ENCODE measurements around the gene CD80. TPM values are rescaled to one million over a fixed set of nuclear protein-coding genes. Genes with fewer than 3 reads are reported as not detected.

The CD80 gene
- total and polyA plus RNA-seq, 10 of the 15 experiments (the other 5 are each of a cell fraction or from before 2014, with no cell fraction given): 41.4 to 137 (median 58.1) TPM

GRCh38 chr3:119575507-119575906, 16.1 kb upstream of the CD80 start:
- intact Hi-C loops (cut with micrococcal nuclease; ENCODE audit: unreplicated experiment): no loop called here
- Histone ChIP-seq H4K20me1 (ENCODE audit: control insufficient read depth, insufficient read depth) (no peaks in the 10 kb centered on the region), H3K27me3 (replicated peaks in 1 of 2; ENCODE audit: control insufficient read depth in 2 of 2, insufficient read depth in 2 of 2, low read length in 1 of 2) (no peaks in the 10 kb centered on the region), H3K79me2 (ENCODE audit: control insufficient read depth, insufficient read depth, low read length) (peaks cover 14% of the 10 kb centered on the region), H3K4me1 (ENCODE audit: control insufficient read depth, insufficient read depth, low read length) (peaks cover 1% of the 10 kb centered on the region), H3K4me2 (ENCODE audit: control insufficient read depth, insufficient read depth) (no peak overlapping the region), H3K4me3 (no peak overlapping the region), H2AFZ (ENCODE audit: control insufficient read depth, low read depth, low read length) (no peak overlapping the region; the same call in 1 of the 2 replicates), H3K9me3 (replicated peaks; ENCODE audit: control insufficient read depth, insufficient read depth, low read length) (no peaks in the 10 kb centered on the region), H3K9ac (ENCODE audit: control insufficient read depth, insufficient read depth, low read length) (no peak overlapping the region), H3K36me3 (ENCODE audit: control insufficient read depth in 2 of 2, insufficient read depth in 2 of 2, low read length in 1 of 2) (no peaks in the 10 kb centered on the region), H3K27ac (ENCODE audit: control insufficient read depth, insufficient read depth) (no peak overlapping the region)
- FAIRE-seq (no peak), DNase-seq (ENCODE audit: low read depth, low spot score) (no peak), ATAC-seq (no peak)
- BruUV-seq (replicated peaks): no TSS peak
- in situ Hi-C loops (cut with MboI): no loop called here
- POLR2A ChIA-PET: no interaction called here
- RAD21 ChIA-PET (ENCODE audit: unreplicated experiment): no interaction called here
- CTCF ChIA-PET: interaction anchor here (0.9 kb wide), 1 partner anchor 13 kb away, joined by 3 read pairs; no protein-coding TSS in a partner anchor
- SMC1A ChIA-PET (ENCODE audit: uncharacterized antibody, unreplicated experiment): interaction anchor here (0.6 to 2.6 kb wide), 3 partner anchors 13 to 106 kb away, joined by 3 to 7 read pairs (median 5); no protein-coding TSS in a partner anchor
- TF ChIP-seq ETV6 (conservative IDR thresholded peaks at IDR 0.05 in 1 of 2, IDR thresholded peaks at IDR 0.05 in 1 of 2; ENCODE audit: borderline replicate concordance in 1 of 2, low read depth in 1 of 2) (no peak), ASH2L (IDR thresholded peaks at IDR 0.05; ENCODE audit: borderline replicate concordance, low read depth) (no peak), TCF7 (IDR thresholded peaks at IDR 0.05; ENCODE audit: borderline replicate concordance) (no peak), IKZF1 (conservative IDR thresholded peaks at IDR 0.05) (no peak), EP300 (IDR thresholded peaks at IDR 0.05; ENCODE audit: borderline replicate concordance in 1 of 2, control insufficient read depth in 1 of 2, low read depth in 2 of 2, low read length in 2 of 2) (no peak), IRF4 (IDR thresholded peaks at IDR 0.05; ENCODE audit: low read depth, low read length) (no peak), SREBF1 (IDR thresholded peaks at IDR 0.05; ENCODE audit: low read length) (no peak), BMI1 (IDR thresholded peaks at IDR 0.05; ENCODE audit: borderline replicate concordance) (no peak), IRF3 (IDR thresholded peaks at IDR 0.05) (no peak), HDGF (IDR thresholded peaks at IDR 0.05) (no peak), USF1 (IDR thresholded peaks at IDR 0.05; ENCODE audit: borderline replicate concordance, extremely low read length, insufficient read depth, low read depth, low read length) (no peak), ATF3 (IDR thresholded peaks at IDR 0.05; ENCODE audit: borderline replicate concordance, extremely low read depth, low read depth, low read length) (no peak), CBFB (IDR thresholded peaks at IDR 0.05; ENCODE audit: low read depth) (no peak), MEF2A (IDR thresholded peaks at IDR 0.05; ENCODE audit: insufficient read depth, low read depth, low read length) (no peak), HDAC6 (IDR thresholded peaks at IDR 0.05; ENCODE audit: unreplicated experiment) (no peak), RFX5 (IDR thresholded peaks at IDR 0.05; ENCODE audit: low read depth, low read length) (no peak), NFIC (IDR thresholded peaks at IDR 0.05; ENCODE audit: low read depth, low read length) (no peak), JUNB (IDR thresholded peaks at IDR 0.05) (no peak)
- TF ChIP-seq, protein P1, sequence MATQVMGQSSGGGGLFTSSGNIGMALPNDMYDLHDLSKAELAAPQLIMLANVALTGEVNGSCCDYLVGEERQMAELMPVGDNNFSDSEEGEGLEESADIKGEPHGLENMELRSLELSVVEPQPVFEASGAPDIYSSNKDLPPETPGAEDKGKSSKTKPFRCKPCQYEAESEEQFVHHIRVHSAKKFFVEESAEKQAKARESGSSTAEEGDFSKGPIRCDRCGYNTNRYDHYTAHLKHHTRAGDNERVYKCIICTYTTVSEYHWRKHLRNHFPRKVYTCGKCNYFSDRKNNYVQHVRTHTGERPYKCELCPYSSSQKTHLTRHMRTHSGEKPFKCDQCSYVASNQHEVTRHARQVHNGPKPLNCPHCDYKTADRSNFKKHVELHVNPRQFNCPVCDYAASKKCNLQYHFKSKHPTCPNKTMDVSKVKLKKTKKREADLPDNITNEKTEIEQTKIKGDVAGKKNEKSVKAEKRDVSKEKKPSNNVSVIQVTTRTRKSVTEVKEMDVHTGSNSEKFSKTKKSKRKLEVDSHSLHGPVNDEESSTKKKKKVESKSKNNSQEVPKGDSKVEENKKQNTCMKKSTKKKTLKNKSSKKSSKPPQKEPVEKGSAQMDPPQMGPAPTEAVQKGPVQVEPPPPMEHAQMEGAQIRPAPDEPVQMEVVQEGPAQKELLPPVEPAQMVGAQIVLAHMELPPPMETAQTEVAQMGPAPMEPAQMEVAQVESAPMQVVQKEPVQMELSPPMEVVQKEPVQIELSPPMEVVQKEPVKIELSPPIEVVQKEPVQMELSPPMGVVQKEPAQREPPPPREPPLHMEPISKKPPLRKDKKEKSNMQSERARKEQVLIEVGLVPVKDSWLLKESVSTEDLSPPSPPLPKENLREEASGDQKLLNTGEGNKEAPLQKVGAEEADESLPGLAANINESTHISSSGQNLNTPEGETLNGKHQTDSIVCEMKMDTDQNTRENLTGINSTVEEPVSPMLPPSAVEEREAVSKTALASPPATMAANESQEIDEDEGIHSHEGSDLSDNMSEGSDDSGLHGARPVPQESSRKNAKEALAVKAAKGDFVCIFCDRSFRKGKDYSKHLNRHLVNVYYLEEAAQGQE (IDR thresholded peaks at IDR 0.05; ENCODE audit: low read depth, low read length): no peak
